KG1 (cell line): ENCODE results near the gene C1orf115.
"Not testable (repeated sequence)": the region's sequence is repeated elsewhere in the genome, so short reads cannot be mapped to it uniquely, and the experiment has no call there.

ENCODE experiments used
- DNase-seq: peaks from one replicate; lab custom pipeline; 2025; lab: John Stamatoyannopoulos, UW

Gene C1orf115

DNA sequence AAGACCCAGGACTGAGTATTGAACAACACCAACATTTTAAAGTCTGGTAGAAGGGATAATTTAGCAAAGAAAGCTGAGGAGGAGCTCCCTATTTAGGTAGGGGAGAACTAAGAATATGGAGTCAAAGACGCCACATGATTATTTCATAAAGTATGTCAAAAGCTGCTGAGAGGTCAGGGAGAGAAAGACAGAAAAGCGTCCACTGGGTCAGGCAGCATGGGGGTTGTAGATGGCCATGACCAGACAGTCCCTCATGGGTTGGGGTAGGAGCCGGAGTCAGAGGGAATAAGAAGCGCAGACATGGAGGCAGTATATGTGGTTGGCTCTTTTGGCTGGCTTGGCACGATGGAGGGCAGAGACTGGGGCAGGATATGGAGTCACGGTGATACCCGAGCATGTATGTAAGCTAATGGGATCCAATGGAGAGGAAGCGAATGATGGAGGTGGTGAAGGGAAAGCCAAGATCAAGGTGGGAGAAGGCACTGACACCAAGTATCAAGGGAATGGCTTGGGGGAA lies 4.8 kb downstream of the C1orf115 start:
- DNase-seq, result no peak

DNA sequence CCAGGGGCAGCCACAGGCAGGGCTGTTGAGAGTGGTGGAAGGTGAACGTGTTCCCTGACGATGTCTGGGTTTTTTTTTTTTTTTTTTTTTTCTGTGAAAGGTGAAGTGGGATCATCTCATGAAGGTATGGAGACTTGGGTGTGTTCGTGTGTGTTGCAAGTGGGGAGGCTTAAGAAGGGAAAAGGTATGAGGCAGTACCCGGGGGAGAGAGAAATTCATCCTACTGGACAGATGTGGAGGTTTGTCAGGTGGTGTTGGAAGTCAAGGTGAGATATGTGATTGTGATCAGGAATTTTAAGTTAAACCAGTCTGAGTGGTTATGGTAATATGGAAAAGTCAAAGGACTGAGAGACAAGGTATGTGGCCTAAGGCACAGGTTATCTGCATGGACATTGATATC lies 5.3 kb downstream of the C1orf115 start:
- DNase-seq, result no peak

DNA sequence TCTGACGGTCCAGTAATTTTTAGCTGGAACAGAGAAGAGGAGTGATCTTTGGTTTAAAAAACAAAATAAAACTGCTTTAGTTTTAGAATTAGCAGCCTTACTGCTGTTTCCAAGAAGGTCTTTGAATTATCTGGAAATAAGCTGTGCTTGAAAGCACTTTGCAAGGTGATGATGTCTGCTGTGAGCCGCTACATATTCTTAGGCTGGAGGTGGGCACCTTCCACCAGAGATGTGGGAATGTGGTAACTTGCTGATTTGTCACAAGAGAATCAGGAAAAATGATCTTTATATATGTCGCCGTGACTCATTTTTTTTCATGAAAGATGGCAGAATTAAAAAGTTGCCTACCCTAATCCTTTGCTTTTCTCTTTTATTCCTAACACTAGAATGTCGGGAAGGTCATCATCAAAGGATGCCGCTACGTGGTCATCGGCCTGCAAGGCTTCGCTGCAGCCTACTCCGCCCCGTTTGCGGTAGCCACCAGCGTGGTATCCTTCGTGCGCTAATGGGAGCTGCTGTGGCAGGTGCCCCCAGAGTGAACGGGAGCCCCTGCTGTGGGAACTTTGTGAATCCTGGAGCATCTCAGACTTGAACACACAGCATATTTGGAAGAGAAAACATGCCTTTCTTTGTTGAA lies 6.2 kb downstream of the C1orf115 start:
- no peak for DNase-seq

DNA sequence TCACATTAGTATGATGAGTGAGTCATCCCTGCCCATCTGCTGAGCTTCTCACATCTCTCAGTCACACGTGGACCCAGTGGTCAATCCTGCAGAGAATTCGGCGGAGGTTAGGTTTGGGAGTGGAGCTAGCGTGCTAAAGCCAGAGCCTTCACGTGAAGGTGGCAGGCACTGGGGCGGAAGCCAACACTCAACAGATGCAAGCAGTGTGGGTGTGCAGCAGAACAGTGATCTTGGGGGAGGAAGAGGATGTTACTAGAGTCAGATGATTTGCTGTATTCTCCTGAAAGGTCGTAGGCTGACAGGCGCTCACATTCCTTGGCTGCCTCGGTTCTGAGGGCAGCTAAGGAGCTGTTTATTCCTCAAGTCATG lies 6.7 kb downstream of the C1orf115 start:
- DNase-seq, result no peak

DNA sequence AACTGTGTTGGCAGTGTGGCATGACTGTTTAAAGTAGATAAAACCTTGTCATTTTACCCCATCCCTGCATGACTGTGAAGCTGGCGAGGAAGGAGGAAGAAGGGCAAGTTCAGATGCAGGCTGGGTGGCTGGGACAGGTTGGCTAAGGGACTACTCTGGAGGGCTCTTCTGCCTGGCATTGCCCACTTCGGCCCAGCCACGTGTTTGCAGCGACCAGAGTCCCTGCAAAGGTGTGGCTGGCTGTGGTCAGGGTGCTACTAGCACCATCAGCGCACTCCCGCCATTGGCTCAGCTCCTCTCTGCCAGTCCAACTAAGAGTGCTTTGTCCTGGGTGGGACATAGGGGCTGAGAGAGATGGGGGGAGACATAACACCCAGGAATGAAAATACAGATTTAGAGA lies 7.2 kb downstream of the C1orf115 start:
- DNase-seq, result no peak

DNA sequence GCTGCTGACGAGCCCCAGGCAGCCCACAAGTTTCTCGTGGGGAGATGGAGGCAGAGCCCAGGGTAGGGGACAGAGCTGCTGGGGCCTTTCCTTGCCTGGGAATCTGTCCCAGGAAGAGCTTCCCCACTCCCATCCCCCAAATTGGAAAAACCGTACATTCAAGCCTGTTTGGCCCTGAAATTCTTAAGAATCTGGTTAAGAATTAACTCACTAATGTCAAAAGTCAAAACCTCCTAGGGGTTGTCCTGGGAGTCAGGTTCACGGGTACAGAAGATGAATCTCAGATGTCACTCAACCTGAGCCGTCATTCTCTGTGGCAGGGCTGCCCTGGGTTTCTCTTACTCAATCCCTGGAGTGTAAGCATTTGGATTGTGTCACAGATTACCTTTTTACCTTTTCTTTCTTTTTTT lies 8.4 kb downstream of the C1orf115 start:
- no peak for DNase-seq

DNA sequence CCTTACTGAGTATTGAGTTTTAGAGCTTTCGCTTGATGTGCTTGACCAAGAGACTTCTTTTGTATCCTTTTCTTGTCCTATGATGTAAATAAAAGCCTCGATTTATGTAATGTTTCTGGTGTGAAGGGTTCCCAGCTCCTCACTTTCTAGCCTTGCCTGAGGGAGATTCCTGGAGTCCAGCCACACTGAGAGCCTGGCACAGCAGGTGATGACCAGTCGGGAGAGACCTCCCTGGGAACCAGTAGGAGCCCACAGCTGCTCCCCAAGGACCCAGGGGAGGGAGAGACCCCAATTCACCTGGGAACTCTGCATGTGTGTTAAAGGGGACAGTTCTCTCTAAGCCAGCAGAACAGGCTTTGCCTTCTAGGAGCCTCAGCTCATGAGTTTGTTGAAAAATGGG lies 8.9 kb downstream of the C1orf115 start:
- DNase-seq, result no peak

DNA sequence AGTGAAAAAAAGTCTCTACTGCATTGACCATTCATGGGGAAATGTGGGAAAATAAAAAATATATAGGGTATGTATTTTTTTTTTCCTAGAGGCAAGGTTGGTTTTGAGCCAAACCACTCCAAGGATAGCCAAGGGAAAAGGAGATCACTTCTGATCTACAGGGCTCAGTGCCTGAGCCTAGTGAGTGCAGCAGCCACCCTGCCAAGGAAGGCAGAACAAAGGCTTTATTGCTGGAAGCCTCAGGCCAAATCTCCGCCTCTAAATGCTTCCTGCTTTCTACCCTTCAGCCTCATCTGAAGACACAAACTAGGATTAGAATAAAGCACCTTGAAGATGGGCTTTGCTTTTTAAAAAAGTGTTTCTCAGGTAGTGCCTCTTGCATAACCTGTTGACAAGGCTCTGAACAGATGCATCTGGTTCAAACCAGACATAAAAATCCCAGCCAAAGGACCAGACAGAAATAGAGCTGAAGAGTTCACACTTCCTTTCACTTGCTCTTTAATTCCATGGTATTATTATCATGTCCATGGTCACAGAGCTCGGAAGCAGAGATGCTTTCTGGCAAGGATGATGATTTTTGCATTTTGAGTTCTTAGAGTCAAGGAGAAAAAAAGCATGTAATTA lies 10.5 kb downstream of the C1orf115 start:
- no peak for DNase-seq

DNA sequence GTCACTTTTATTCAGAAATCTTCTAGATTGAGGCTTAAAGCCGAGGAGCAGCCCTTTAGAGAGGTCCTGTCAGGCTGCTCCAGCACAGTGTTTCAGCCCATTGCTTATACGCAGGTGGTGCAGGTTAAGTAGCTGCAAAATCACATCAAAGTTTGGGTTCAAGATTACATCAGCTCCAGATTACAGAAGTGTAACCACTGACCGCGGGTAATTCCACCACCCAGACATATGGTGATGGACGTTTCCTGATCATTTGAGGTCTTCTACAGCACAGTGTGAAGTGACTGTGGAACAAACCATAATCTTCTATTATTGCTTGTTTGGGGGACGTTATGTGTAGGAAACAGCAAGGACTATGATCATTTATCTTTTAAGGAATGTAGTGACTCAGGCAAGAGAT lies 11.8 kb downstream of the C1orf115 start:
- no peak for DNase-seq

DNA sequence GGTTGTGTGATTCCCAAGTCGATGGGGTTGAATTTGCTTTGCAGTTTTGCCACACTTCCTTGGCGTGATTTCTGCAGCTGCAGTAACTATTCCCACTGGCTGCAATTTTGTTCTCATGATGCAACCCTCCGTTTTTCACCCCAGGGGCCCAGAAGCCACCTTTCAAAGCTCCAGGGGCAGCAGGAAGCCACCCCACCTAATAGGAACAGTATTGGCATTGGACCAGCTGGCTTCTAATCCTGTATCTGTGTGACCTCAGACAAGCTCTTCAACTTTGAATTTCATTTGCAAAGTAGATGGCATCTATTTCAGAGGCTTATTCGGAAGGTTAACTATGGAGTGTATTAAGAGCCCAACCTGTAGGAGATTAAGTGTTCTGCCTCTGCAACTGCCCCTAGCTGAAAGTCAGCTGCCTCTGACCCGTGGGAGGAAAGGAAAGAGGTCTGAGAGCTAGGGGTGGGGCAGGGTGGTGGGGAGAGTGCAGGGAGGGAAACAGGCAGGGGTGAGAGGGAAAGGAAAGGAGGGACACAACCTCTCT lies 12.6 kb downstream of the C1orf115 start:
- no peak for DNase-seq

DNA sequence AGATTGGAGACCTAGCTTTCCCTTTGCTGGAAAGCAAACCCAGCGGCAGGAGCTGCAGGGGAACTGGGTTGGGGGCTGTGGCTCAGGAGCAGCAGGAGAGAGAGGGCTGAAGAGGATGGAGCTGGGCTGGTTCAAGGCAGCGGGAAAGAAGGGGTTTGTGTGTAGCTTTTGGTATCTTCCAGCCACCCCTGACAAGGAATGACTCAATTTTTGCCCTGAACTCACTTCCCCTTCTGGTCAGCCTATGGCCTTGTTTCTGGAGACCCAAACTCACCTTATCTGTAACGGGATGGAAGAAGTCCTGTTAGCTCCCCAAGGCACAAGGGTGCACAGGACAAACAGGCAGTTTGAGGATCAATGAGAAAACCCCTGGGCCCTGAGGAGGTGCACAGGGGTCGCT lies 13.1 kb downstream of the C1orf115 start:
- no peak for DNase-seq

DNA sequence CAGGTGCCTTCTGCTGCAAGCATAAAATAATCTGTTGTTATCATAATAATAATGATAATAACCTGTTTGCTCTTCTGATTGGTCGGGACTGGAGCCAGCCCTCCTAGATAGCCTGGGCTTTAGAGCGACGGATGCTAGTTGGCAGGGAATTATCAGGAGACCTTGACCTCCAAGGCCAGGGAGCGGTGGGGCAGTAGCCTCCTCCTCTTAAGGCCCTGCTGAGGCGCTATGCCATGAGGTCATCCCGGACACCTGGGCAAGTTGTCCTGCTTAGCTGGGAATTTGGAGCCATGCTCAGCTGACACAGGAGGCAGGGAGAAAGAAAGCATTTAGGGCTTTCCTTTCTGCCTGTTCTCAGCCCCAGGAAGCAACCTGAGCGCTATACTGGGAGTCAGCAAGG lies 15.6 kb downstream of the C1orf115 start:
- DNase-seq, result no peak

DNA sequence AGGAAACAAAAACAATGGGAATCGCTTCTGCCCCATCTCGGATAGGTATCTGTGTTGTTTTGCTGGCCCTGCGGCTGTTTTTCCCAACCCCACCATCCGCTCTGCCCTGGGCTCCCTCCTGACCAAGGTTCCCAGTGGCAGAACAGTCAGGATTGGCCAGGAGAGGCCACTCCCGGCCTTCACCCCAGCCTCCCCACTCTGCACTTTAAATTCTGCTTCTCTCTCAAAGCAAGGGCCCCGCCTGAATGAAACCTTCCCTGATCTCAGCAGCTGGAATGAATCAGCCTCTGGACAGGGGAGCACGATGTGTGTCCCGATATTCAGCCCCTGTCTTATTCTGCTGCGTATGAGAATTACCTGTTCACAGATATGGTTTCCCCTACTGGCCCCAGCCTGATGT lies 16.3 kb downstream of the C1orf115 start:
- no peak for DNase-seq

DNA sequence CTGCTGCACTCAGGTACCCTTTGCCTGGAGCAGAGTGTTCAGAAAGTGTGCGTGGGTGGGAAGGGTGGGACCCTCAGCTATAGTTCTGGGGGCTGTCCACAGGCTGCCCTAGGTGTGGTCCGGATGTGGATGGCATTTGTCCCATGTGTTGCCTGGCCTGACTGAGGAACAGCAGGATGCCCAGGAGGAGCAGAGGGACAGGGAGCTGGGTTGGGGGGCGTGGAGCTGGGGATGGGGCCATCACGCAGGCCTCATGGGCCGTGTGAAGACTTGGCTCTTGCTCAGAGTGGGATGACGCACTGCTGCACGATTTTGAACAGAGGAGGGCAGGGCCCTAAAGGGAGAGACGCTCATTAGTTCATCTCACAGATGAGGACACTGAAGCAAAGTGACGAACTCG lies 17.0 kb downstream of the C1orf115 start:
- DNase-seq, result no peak

DNA sequence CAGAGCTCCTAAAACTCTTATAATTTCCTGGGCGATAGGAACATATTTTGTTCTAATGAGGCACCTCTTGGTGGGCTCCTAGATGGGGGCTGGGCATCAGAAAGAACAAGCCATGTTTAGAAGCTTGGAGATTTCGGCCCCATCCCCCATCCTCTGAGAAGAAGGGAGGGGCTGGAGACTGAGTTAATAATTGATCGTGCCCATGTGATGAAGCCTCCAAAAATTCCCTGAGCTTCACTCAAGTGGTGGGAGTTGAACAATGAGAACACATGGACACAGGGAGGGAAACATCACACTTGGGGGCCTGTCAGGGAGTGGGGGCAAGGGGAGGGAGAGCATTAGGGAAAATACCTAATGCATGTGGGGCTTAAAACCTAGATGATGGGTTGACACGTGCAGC lies 18.1 kb downstream of the C1orf115 start:
- DNase-seq, result no peak

DNA sequence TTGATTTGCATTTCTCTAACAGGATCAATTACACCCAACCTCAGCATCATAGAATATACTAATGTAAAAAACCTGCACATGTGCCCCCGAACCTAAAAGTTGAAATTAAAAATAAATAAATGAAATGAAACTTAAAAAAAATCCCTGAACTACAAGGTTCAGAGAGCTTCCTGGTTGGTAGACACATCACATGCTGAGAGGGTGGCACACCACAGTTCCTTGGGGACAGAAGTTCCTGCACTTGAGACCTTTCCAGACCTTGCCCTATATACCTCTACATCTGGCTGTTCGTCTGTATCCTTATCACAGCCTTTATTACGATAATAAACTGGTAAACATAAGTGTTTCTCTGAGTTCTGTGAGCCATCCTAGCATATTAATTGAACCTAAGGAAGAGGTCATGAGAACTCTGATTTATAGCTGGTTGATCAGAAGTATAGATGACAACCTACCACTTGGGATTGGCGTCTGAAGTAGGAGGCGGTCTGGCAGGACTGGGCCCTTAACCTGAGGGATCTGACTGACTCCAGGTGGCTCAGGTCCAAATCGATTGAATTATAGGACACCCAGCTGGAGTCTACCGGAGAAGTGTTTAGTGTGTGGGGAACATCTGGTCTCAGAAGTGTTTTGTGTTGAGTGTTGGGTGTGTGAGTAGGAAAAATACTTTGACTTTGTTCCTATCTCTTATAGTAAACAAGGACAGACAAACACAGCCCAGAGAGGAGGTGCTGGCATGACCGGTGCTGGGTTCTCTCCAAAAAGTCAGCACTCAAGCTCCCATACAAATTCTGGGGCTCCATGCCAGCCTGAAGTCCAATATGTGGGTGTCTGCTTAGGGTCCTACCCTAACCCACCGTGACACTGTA lies 19.0 kb downstream of the C1orf115 start:
- DNase-seq, result no peak

DNA sequence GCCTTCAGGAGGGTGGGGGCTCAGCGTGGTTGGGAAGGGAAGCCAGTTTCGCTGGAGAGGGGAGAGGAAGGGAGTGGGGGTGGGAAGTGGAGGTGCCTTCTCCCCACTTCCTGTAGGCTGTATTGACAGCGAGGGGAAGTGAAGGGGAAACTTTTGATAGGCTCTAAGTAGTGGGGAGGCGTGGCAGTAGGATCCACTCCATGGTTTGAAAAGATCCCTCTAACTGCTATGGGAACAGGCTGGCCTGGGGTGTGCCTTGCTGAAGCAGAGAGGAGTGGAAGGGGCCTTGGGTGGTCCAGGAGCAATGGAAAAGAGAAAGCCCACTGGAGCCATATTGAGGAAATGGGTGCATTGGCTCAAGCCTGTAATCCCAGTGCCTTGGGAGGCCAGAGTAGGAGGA lies 20.2 kb downstream of the C1orf115 start:
- no peak for DNase-seq

DNA sequence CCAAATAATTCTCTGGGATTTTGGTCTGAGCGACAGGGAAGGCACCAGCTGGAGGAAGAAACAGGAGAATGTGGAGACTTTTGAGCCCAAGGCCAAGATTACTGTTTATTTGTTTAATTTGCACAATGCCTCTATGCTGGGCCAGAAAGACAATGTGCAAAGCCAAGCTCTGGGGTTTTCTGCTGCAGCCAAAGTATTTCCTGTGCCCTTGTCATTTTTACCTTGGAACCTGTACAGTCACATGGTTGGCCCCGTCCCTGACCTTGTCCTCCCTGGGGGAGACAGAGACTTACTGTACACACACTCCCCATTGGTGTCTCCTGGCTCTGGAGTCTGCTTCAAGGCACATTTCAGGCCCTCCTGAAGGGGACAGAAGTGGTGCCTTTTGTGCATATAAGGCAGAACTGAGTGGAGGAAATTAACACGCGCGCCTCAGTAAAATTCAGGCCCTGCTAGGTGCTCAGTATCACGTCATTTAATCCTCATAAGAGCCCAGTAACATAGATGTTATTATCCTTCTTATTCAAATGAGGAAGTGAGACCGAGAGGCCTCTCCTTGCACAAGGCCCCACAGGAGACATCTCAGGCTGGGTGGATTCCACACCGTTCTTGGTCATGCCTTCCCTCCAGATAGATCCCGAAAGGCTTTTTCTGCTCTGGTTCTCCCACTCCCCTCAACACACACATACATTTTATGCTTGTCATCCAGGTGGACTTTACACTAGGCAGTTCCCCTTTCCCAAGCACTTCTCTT lies 21.1 kb downstream of the C1orf115 start:
- DNase-seq, result no peak

DNA sequence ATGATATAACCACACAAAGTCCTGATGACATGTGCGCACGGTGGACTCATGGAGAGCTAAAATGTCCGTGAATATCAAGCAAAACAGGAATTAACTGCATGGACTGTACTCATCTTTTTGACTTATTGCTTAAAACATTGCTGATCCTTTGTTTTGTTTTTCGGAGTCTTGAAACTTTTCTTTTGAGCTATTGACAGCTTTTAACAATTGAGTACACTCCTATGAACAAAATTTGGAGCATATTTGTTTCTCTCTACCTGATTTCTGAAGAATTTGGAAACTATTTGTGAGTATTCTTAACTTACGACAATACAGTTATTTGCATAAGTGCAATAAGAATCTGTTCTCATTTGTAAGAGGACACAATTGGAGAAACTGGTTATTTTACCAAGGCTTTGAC lies 25.8 kb downstream of the C1orf115 start:
- DNase-seq, result not testable (repeated sequence)

DNA sequence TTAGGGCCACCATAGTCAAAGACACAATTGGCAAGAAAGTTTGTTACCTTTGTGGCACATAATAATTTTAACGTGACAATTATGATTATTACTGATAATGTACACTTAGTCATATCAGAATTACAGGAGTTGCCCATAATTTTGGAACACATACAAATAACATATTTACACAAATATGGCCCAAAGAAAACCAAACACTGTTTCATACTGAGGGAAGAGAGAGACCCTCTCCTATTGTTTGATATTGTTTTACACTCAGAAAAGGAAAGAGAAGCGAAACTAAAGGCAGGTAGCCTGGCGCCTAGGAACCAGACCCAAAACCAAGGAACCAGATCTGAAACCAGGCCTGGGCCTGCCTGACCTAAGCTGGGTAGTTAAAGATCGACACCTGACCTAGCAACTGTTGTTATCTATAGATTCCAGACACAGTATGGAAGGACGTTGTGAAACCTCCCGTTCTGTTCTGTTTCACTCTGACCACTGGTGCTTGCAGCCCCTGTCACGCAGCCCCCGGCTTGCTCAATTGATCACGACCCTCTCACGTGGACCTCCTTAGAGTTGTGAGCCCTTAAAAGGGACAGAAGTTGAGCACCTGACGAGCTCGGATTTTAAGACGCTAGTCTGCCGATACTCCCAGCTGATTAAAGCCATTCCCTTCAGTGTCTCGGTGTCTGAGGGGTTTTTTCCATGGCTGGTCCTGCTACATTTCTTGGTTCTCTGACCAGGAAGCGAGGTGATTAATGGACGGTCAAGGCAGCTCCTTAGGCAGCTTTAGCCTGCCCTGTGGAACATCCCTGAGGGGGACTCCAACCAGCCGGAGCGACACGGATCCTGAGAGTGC lies 27.9 kb downstream of the C1orf115 start:
- DNase-seq, result no peak

DNA sequence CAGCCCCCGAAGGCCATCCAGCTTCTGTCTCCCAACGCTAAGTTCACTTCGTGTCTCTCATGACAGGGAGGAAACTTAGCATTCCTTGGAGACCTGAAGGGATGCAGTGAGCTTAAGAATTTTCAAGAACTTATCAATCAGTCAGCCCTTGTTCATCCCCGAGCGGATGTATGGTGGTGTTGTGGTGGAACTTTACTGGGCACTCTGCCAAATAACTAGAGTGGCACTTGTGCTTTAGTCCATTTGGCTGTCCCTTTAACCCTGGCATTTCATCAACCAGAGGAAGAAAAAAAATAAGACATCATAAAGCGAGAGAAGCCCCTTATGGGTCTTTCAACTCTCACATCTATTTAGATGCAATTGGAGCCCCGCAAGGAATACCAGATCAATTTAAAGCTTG lies 31.1 kb downstream of the C1orf115 start:
- DNase-seq, result not testable (repeated sequence)
